ENCODE data around the gene UGT1A8. TPM values are rescaled to one million over a fixed set of nuclear protein-coding genes. Genes with fewer than 3 reads are reported as not detected.

Gene UGT1A8
- total RNA-seq, 2 experiments from 2014 or later, result not detected

GRCh38 chr2:233708942-233709341, 91.5 kb downstream of the UGT1A8 start:
- no peaks in the 10 kb centered on the region for H3K79me2 ChIP-seq (ENCODE audit: insufficient read depth, low read depth, low read length)
- POLR2A ChIA-PET, result no interaction called here

DNA sequence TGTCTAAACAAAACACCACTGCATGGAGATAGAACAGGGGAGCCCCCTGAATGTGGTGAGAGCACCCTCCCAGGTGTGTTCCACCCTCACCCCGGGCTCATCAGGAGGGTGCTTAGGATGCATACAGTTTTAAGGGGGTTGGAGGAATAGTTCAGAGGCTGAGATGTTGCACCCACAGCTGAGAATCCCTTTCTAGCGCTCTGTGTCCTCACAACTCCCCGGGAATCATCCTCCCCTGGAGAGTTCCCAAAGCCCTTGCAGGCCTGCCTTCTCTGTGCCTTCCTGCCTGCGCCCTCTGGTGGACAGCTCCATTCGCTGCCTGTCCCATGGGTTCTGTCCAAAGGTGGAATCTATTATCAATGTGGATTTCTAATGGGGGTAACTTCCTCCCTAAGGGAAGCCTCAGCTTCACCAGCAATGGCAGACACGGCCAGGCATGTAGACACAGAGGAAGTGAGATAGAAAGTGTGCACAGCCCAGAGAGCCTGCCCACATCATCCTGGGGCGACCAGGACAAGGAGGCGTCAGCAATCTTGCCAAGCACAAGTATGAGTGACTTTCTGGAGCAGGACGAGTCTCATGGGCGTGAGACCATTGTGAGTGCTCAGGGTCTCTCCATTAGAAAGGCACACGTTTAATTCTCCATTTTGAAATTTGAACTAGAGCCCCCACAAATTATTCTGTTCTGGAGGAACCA, 94.0 kb downstream of the UGT1A8 start:
- Histone ChIP-seq H3K27ac (ENCODE audit: low read depth, low read length, poor library complexity, severe bottlenecking) (no peak overlapping the region), H4K20me1 (ENCODE audit: insufficient read depth, low read length) (no peaks in the 10 kb centered on the region), H3K36me3 (ENCODE audit: insufficient read depth, low read length) (no peaks in the 10 kb centered on the region), H2AFZ (ENCODE audit: low read length) (no peak overlapping the region), H3K9me3 (ENCODE audit: low read length) (no peaks in the 10 kb centered on the region), H3K4me2 (ENCODE audit: low read length) (no peak overlapping the region), H3K79me2 (ENCODE audit: insufficient read depth, low read depth, low read length) (no peaks in the 10 kb centered on the region), H3K9me2 (ENCODE audit: insufficient read depth, low read length) (no peaks in the 10 kb centered on the region), H3K4me1 (ENCODE audit: insufficient read depth, low read length, poor library complexity, severe bottlenecking) (no peaks in the 10 kb centered on the region), H3K4me3 (ENCODE audit: low read depth, low read length, poor library complexity, severe bottlenecking) (no peak overlapping the region)
- peak; percentile 71 for DNase-seq (ENCODE audit: low spot score)
- no TSS peak for BruUV-seq (replicated peaks)
- POLR2A ChIA-PET, result interaction anchor here (0.8 kb wide), 1 partner anchor 190 kb away, joined by 3 read pairs; no protein-coding TSS in a partner anchor
- intact Hi-C loops (cut with micrococcal nuclease; ENCODE audit: unreplicated experiment), result loop anchor here (1.0 to 5.0 kb wide), 2 partner anchors 121 to 231 kb away; no protein-coding TSS in a partner anchor
- TF ChIP-seq CTCF (conservative IDR thresholded peaks at IDR 0.05; ENCODE audit: low read length) (peak; percentile 94), EZH2phosphoT487 (IDR thresholded peaks at IDR 0.05; ENCODE audit: borderline replicate concordance, low read depth, low read length) (no peak)
- CTCF ChIA-PET (ENCODE audit: unreplicated experiment), result no interaction called here

More at GRCh38 chr2:233708942-233709341, 91.5 kb downstream of the UGT1A8 start:
- H3K36me3 ChIP-seq (ENCODE audit: insufficient read depth, low read length), result no peaks in the 10 kb centered on the region
- TF ChIP-seq EZH2phosphoT487 (IDR thresholded peaks at IDR 0.05; ENCODE audit: borderline replicate concordance, low read depth, low read length), result no peak
- TF ChIP-seq CTCF (conservative IDR thresholded peaks at IDR 0.05; ENCODE audit: low read length), result no peak
- H3K4me3 ChIP-seq (ENCODE audit: low read depth, low read length, poor library complexity, severe bottlenecking), result no peak overlapping the region
- no peaks in the 10 kb centered on the region for H3K9me3 ChIP-seq (ENCODE audit: low read length)
- H3K9me2 ChIP-seq (ENCODE audit: insufficient read depth, low read length), result no peaks in the 10 kb centered on the region
- H2AFZ ChIP-seq (ENCODE audit: low read length), result no peak overlapping the region
- CTCF ChIA-PET (ENCODE audit: unreplicated experiment), result no interaction called here
- no peak overlapping the region for H3K4me2 ChIP-seq (ENCODE audit: low read length)
- intact Hi-C loops (cut with micrococcal nuclease; ENCODE audit: unreplicated experiment), result no loop called here
- no peak overlapping the region for H3K27ac ChIP-seq (ENCODE audit: low read depth, low read length, poor library complexity, severe bottlenecking)
- no peak for DNase-seq (ENCODE audit: low spot score)
- no peaks in the 10 kb centered on the region for H4K20me1 ChIP-seq (ENCODE audit: insufficient read depth, low read length)
- no peaks in the 10 kb centered on the region for H3K4me1 ChIP-seq (ENCODE audit: insufficient read depth, low read length, poor library complexity, severe bottlenecking)
- BruUV-seq (replicated peaks), result no TSS peak

- no peaks in the 10 kb centered on the region for H3K9me3 ChIP-seq (ENCODE audit: low read length)
- no peak within 1 kb of the TSS for H3K27ac ChIP-seq (ENCODE audit: low read depth, low read length, poor library complexity, severe bottlenecking)
- H4K20me1 ChIP-seq (ENCODE audit: insufficient read depth, low read length), result no peaks in the 10 kb centered on the region
- H3K79me2 ChIP-seq (ENCODE audit: insufficient read depth, low read depth, low read length), result no peaks in the 10 kb centered on the region
- intact Hi-C loops (cut with micrococcal nuclease; ENCODE audit: unreplicated experiment), result loop anchor here (5.0 kb wide), 1 partner anchor 120 kb away; no protein-coding TSS in a partner anchor
- ChIA-PET POLR2A (no interaction called here), CTCF (ENCODE audit: unreplicated experiment) (no interaction called here)
- H3K4me2 ChIP-seq (ENCODE audit: low read length), result no peak within 1 kb of the TSS
- no peak within 1 kb of the TSS for H2AFZ ChIP-seq (ENCODE audit: low read length)
- H3K9me2 ChIP-seq (ENCODE audit: insufficient read depth, low read length), result no peaks in the 10 kb centered on the region
- H3K36me3 ChIP-seq (ENCODE audit: insufficient read depth, low read length), result no peaks in the 10 kb centered on the region
- BruUV-seq (replicated peaks), result no TSS peak
- no peak within 1 kb of the TSS for H3K4me3 ChIP-seq (ENCODE audit: low read depth, low read length, poor library complexity, severe bottlenecking)
- DNase-seq (ENCODE audit: low spot score), result no peak
- TF ChIP-seq EZH2phosphoT487 (IDR thresholded peaks at IDR 0.05; ENCODE audit: borderline replicate concordance, low read depth, low read length), result no peak
- TF ChIP-seq CTCF (conservative IDR thresholded peaks at IDR 0.05; ENCODE audit: low read length), result no peak
- no peaks in the 10 kb centered on the region for H3K4me1 ChIP-seq (ENCODE audit: insufficient read depth, low read length, poor library complexity, severe bottlenecking)
These were observed 95.3 kb downstream of the UGT1A8 start, which contains the start of gene UGT1A5 for GRCh38 chr2:233712611-233713261. Gene UGT1A5 (plus strand): TSS chr2:233712907. CDS start chr2:233712992, 85 bp downstream.

Data from OCI-LY7 (cell line).